Cardiac septum (tissue), 1 donor: Measurements from ENCODE around the gene ZFHX3. TPM values are rescaled to one million over a fixed set of nuclear protein-coding genes. Genes with fewer than 3 reads are reported as not detected.

Source experiments
- DNase-seq: peaks from one replicate; pipeline ENCODE4 v3.0.0-alpha.2; 2020; ENCODE audit warnings: low spot score
- intact Hi-C: fragments of 100-400 bp; cut with DNase I; formaldehyde crosslinking; loops from one replicate; pipeline ENCODE4 v1.14.0; 2022
- total RNA-seq: library from RNA; stranded (reverse); fragmentation: NEBNext Ultra II Directional; extraction: Animal tissue kit (Norgen Biotek cat#: 25700); gene quantifications from one replicate; pipeline ENCODE4 v1.2.1, GENCODE V29; 2021
- donor health status: DM: no; HTN: no; CAD: no.

Gene ZFHX3
- total RNA-seq, 1 donor from 2014 or later: 15.7 TPM

DNA sequence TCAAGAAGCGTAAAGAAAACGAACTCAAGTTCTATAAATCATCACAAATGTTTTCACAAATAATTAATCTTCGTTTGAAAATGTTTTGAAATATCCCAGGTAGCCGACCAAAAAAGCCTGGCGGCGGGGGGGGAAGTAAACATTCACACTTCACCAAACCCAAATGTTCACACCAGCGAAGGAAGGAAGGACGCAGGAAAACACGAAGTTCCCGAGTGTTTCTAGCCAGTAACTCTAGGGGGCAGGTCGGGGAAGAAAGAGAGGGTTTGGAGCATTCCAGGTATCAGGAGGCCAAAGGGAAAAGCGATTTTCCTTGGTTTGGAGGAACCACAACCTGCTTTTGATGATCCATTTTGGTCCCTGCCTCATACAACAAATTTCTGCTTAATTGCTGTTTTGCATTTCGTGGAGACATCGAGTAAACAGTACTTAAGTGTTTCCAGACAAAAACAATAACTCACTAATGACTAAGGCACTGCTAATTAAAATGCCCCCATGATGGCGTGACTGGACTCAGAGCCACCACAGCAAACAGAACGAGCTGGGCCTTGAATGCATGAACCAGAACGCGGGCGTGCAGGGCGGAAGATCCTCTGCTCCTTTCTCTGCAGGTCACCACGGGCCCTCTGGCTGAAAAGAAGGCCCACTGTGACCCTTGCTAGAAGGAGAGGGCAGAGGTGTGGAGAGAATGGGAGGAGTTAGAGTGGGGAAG is 16.6 kb downstream of the ZFHX3 start:
- intact Hi-C loops: no loop called here
- DNase-seq: no peak

DNA sequence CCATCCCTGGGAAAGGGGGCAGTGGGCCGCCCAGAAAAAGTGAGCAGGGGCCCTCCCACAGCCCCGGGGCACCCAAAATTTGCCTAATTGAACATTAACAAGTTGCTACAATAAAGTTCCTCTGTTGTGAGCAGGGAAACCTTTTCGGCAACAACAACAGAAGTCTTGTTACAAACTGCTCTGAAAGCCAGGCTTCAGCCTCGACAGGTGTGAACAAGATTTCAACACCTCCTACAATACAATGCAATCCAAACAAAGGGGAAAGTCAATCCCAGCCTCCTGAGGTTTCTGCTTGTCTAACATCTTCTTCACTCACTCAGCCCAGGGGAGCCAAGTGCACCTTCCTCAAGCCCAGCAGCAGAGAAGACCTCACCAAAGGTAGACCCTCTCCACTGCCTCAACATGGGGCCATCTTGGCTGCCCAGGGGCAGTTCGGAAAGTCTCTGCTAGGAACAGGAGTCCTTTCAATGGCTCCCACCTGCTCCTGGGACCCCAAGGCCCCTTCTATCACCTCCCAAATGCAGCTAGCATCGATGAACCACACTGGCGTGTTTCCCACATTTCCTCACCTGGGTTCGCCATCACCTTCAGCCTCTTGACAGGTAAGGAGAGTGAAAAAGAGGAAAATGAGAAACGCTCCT is 19.1 kb downstream of the ZFHX3 start:
- peak; percentile 56 for DNase-seq
- intact Hi-C loops: no loop called here

DNA sequence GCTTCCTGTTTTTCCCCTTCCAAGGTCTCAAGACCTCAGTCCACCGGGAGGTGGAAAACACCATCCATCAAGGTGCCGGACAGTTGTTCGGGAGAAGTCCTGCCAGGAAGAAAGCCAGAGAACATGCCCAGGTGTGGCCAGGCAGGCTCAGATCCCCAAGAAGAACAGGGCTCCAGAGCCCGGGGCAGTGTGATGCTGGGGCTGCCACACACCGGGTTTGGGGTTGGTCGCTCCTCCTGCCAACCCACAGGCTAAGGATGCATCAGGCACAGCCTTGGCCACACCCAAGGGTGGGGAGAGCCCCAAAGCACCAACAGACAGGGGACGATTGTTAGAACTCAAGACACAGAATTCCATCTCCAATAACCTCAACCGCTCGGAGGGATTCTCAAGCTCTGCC is 19.7 kb downstream of the ZFHX3 start:
- DNase-seq: no peak
- intact Hi-C loops: no loop called here

DNA sequence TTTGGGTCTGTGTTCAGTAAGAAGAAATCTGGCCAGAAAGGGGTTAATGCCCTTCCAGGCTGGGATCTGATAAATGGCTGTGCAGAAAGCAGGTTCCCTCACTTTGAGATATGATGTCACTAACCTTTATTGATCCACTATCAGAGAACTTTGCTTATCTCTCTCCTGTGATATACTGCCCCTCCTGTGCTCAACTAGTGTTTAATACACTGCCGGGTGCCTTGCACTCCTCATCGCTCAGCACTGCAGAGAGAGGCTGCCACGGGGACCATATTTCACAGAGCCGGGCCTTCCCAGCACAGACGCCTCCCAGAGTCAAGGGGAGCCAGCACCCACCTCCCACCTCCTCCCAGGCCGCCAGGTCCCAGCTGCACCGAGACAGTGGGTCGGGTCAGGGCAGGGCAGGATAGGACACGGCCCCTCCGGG is 20.2 kb downstream of the ZFHX3 start:
- DNase-seq: no peak
- intact Hi-C loops: no loop called here

DNA sequence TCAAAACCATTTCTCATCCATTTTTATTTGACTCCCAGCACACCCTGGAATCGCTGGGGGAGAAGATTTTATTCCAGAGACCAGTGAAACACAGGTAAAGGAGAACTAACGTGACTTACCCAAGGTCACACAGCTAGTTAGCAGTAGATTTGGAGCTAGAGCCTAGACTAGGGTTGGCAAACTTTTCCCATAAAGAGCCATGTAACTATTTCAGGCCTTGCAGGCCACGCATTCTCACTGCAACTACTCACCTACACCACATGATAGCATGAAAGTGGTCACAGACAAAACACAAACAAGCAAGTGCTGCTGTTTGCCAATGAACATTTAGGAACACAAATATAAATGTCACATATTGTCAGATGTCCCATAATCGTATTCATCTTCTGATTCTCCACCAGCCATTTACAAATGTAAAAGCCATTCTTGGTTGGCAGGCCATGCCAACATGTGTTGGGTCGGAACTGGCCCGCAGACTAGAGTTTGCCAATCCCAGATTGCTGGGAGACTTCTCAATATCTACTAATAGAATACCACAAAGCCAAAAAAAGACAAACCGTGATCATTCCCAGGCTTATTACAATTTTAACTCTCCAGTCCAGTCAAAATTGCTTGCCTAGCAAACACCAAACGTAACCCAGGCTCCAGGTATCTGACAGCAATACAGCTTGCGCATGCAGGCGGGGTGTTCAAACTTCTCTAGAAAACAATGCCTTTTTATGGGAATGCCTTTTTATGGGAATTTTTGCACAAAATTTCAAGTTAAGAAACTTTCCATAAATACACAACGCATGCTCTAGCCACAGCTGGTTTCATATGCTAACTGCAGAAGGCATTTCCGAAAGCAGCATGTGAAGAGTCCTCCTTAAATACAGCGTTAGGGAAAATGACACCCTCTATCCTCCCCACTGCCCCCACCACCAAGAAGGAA is 20.9 kb downstream of the ZFHX3 start:
- intact Hi-C loops: no loop called here

DNA sequence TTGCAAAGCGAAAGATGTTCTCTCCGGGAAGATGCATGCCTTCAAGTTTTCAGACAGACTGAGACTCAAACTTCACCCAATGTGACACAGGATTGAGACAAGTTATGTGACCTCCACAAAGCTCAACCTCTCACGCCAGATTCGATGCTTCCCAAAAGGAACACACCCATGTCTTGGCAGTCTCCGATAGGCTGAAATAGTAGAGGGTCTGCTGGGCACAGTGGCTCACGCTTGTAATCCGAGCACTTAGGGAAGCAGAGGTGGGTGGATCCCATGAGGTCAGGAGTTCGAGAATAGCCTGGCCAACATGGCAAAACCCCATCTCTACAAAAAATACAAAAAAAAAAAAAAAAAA is 22.1 kb downstream of the ZFHX3 start:
- intact Hi-C loops: no loop called here

More for the DNA sequence above, 20.9 kb downstream of the ZFHX3 start:
- DNase-seq: no peak

DNA sequence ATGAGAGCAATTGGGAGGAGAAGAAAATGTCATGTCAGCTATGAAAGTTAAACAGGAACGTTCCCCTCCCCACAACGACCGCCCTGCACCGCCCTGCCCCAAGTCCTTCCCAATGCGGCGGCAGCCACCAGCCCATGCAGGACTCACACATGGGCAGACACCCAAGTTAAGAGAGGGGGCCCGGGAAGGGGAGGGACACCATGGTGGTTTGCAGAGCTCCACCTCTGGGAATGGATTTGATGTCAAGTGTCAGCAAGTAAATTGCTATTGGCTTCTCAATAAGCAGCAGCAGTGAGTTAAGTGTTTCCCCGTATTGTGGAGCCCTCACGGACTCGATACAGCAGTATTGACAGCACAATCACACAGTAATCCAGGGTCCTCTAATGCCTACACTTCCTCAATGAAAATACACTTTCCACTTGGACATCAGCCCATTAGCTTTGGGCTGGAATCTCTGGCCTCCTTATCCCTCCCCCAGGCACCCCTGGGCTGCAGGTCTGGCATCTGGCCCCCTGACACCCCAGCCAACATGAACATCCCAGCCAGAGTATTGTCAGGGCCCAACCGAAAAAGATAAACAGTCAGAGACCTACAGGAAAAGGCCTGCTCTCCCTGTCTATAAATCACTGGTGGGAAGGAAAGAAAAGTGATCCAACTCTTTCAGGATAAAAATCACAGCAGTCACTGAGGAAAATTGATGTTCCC is 22.6 kb downstream of the ZFHX3 start:
- intact Hi-C loops: no loop called here
- no peak for DNase-seq

More for the DNA sequence above, 22.1 kb downstream of the ZFHX3 start:
- DNase-seq: no peak

DNA sequence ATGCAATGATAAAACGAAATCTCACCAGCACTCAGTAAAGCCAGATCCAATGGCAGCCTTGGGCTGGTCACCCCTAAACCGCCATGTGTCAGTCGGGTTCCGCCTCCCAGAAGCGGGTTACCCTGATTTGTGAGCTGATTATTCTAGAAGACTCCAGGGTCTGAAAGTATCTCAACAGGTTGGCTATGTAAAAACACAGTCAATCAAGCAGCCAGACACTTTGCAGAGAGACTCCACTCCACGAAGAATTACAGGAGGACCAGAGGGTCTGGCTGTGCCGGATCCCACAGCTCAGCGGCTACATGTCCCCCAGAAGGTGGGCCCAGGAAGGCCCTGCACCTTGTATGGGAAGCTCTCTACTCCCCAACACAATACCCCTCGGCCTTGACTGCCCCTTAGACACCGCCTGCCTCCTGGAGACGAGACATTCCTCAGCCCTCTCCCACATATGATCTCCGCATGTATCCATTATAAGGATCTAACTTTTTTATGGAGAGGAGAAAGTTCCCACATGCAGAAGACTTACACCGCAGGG is 23.3 kb downstream of the ZFHX3 start:
- intact Hi-C loops: no loop called here
- DNase-seq: no peak

DNA sequence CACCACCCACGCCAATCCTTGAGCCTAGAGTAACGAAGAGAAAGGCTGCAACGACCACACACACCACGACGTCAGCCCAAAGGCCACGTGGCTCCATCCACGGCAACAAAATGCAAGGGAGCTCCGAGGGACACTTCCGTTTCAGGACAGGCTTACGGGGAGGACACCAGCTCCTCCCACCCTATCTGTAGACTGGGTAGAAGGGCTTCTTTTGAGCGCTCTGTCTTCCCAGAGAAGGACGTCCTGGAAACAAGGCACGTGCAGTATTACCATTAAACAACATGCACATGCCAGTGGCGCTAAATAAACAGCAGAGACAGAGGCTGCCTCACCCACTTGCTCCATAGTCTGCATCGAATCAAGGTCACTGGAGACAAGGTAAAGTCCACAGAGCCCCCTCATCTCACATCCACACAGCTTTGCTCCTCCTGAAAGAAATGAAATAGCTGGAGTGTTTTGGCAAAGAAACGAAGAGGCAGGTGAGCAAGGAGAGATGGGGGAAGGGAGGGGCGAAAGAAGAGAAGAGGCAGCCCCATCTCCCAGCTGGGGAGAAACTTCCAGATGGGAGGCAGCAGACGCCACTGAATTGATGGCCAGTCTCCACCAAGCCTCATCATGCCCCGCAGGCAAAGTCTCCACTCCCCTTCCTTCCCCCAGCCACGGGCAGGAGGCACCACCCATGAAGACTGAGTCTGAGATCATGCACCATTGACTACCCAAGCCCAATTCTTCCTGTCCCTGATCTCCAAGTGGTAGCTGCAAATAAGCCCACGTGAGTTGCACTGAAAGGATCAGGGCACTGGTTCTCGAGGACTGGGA is 24.0 kb downstream of the ZFHX3 start:
- intact Hi-C loops: no loop called here
- DNase-seq: no peak

DNA sequence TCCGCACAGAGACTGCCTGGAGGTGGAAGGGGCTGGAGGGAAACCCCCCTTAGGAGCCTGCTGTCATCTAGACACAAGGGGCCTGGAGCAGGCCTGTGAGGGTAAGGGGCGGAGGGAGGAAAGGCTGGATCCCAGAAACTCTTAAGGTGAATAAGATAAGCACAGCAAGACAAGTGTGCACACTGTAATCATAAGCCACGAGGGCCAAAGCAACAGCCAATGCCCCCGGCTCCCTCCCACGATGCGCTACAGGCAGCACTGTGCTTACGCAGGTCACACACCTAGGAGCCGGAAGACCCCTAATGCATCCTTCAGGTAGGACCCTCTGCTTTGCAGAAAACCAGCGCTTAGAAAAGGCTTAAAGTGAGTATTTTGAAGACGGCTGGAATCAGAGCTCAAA is 24.6 kb downstream of the ZFHX3 start:
- DNase-seq: no peak
- intact Hi-C loops: no loop called here

DNA sequence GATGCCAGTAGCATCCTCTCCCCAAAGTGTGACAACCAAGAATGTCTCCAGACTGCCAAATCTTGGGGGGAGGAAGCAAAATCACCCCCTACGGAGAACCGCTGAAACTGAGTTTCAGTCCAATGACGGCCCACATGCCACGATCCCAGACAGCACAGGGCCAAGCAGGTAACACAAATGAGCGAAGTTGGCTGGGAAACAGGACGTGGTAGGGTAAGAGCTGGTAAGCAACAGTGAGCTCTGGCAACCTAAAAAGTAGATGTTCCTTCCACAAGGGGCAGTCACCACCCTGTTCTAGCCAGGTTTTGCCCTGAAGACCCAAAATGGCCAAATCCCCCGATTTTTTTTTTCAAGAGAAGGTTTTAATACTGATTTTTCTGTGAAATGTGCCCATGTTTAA is 25.4 kb downstream of the ZFHX3 start:
- no peak for DNase-seq
- intact Hi-C loops: no loop called here

DNA sequence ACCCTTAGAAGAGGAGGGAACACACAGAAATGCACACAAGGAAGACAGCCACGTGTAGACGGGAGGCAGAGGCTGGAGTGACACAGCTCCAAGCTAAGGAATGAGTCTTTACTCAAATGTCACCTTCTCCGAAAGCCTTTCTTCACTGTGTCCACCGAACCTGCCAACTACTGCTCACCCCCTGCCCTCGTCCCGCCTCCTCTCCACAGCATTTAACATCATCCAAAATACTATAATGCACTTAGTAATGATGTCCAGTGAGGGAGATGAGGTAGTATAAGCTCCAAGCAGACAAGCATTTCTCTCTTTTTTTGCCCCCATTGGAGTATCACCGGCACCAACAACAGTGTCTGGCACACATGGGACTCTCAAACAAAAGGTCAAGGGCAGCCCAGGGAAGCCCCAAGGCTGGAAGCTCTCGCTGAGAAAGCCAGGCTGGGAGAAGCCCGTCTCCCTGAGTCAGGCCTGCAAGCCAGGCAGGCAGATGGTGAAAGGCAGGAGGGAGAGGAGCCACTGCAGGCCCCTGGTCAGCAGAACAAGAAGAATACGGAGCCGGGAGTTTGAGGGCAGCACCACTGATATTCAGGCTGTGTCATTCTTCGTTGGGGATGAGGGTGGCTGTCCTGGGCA is 25.9 kb downstream of the ZFHX3 start:
- intact Hi-C loops: no loop called here

DNA sequence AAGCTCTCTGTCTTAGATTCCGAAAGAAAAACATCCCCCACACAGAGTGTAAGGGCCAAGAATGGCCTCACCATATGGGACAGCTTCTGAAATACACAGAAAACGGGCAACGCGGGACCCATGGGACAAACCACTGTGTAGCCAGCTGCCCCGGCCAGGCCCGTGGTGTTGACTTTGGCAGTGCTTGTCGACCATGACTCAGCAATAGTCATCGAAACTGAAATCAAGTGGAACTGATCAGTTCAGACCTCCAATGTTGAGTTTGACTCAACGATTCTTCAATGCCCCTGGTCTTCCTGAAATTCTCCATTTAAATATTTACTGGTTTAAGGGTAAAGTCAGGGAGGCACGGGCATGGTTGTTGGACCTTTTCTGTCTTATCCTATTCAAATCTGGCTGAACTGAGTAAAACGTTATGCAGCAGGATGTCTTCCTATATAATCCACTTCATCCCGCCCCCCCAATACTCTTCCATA is 27.5 kb downstream of the ZFHX3 start:
- peak; percentile 82 for DNase-seq
- intact Hi-C loops: no loop called here

More for the DNA sequence above, 25.9 kb downstream of the ZFHX3 start:
- no peak for DNase-seq

DNA sequence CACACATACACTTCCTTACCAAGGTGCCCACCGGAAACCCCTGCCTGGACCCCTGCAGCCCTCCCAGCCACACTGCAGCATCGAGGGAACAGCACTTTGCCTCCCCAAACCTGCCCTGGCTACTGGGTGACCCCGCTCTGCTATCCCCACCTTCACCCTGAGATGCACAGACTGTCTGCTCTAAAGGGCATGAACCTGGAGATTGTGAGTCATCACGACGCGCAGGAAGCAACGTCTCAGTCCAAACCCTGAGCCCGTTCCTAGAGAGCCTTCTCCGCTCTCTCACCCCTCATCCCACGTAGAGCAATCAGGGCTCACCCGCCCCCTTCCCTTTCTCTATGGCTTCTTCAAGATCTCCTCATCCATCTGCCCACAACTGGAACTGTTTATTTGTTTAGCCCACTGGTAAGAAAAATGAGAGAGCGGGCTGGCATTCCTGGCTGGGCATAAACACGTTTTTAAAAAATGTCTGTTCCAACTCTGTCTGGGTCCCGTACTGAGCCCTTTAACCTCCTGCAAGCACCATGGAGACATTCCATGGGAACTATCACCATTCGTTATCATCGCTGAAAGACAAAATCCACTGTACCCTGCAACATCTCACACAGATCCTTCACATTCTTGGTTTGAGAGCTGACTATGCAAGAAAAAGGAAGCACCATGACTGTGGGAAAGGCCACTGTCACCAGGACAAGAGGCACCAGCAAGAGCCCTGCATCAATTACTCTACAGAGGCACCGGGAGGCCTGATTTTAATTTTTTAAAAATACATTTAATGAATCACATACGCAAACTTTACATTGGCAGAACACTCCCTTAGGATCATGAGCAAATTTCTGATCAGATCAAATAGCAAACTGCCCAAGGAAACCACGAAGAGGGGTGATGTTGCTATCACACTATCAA is 28.2 kb downstream of the ZFHX3 start:
- peak; percentile 26 for DNase-seq
- intact Hi-C loops: no loop called here

DNA sequence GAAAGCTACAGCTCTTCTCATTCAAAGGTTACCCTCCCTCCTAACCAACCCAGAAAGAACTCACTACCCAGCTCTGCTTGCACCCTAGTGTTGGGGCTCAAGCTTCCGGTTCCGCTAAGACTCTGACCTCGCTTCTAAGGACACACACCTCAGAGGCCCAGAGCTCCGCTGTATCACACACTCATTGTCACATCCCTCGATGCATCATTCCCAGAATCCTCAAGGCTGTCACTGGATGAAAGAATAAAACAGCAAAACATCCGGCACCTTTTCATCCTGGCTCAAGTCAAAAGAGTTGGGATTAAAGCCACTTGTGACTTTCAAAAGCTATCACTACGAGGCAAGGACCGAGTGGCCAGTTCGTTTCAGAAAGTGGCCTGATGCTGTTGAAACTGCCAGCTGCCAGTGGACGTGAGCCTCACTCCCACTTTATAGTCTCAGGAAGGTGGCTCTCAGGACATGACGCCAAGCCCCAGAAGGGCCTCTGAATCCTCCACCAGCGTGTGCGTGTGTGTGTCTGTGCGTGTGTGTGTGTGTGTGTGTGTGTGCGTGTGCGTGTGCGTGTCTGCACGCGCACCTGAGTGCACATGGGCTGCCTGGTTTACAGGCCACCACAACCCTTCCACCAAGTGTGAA is 29.0 kb downstream of the ZFHX3 start:
- intact Hi-C loops: no loop called here
- no peak for DNase-seq

DNA sequence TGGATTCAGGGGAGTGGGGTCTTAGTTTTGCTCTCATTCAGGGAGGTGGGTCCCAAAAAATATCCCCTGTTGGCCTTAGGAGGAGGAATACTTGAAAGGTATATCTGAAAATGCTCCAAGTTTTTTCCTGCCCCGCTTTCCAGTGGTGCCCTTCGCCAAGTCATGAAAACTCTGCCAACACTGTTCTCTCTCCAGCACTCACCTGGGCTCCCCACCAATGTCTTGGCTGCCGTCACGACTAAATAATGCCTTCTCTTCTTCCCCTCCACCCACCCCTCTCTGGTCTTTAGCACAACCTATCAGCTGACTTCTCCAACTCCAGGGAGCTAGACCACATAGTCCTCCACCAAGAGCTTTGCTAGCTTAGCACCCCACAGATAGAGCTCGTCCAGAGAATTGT is 30.6 kb downstream of the ZFHX3 start:
- intact Hi-C loops: no loop called here
- no peak for DNase-seq

DNA sequence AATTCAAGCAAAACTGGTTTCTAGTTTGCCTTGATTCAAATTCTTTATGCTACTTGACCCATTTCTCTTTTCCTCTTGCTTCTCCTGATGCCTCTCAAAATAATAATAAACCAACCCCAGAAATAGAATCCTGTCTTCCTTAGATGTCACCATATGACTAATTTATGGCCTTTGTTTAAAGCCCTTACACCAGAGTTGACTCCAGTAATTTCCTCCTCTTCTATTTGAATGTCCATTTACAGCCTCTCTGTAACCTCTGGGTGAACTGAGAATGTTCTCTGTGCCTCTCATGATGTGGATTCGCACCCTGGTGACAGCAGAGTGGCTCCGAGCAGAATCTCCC is 31.5 kb downstream of the ZFHX3 start:
- intact Hi-C loops: no loop called here
- no peak for DNase-seq
